GM12891 (cell line): ENCODE data around the gene LRRTM3.

ENCODE experiments used
- POLR2A ChIP-seq: IDR thresholded peaks from 2 replicates; pipeline ENCODE4 v1.6.1; 2011; ENCODE audit warnings: low read depth, low read length, control low read depth
- POLR2AphosphoS5 ChIP-seq: IDR thresholded peaks from 2 replicates; pipeline ENCODE4 v1.6.1; 2011; ENCODE audit warnings: low read depth, low read length, control low read depth
- SPI1 ChIP-seq: IDR thresholded peaks from 2 replicates; pipeline ENCODE4 v1.6.1; 2011; ENCODE audit warnings: low read depth, low read length, control low read depth
- TAF1 ChIP-seq: IDR thresholded peaks from 2 replicates; pipeline ENCODE4 v1.6.1; 2011; ENCODE audit warnings: low read depth, low read length, control low read depth

GRCh38 chr10:66999762-67000545 lies 74.1 kb downstream of the LRRTM3 start:
- TF ChIP-seq TAF1, result no peak
- TF ChIP-seq POLR2AphosphoS5, result no peak
- no peak for TF ChIP-seq POLR2A
- no peak for TF ChIP-seq SPI1
